ENCODE data around the gene POLR1A. TPM values are rescaled to one million over a fixed set of nuclear protein-coding genes. Genes with fewer than 3 reads are reported as not detected.

The POLR1A gene
- total and polyA plus RNA-seq, 7 donors: 6.1 to 41.6 (median 27.0) TPM

GRCh38 chr2:85984788-85985187 lies 120.9 kb downstream of the POLR1A start:
- intact Hi-C loops (cut with DNase I): no loop called here
- WGBS, 3 donors: 82 to 87% (median 83%) methylated on average over 2 of the region's 2 CpGs
- no peak for ATAC-seq

DNA sequence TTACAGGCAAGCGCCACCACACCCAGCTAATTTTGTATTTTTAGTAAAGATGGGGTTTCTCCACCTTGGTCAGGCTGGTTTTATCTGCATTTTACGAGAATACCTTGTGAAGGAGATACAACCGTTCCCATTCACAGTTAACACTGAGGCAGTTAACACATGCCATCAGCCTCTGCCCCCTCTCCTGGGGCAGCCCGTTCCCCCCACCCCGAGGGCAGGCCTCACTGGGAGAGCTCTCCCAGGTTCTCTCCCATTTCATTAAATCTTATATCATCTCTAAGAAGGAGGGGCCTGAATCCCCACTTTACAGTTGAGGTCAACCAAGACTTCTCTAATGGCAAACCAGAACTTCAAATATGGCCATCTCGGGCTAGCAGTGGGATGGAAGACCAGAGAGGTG lies 121.9 kb downstream of the POLR1A start:
- H3K27me3 ChIP-seq (ENCODE audit: insufficient read depth in 3 of 3, low read length in 2 of 3): no peaks in the 10 kb centered on the region
- H3K36me3 ChIP-seq (ENCODE audit: insufficient read depth in 1 of 2, low read depth in 1 of 2): no peaks in the 10 kb centered on the region
- no peak overlapping the region for H3K27ac ChIP-seq
- peaks cover 21% of the 10 kb centered on the region for H3K4me1 ChIP-seq
- no peak for DNase-seq
- TF ChIP-seq, protein P1, sequence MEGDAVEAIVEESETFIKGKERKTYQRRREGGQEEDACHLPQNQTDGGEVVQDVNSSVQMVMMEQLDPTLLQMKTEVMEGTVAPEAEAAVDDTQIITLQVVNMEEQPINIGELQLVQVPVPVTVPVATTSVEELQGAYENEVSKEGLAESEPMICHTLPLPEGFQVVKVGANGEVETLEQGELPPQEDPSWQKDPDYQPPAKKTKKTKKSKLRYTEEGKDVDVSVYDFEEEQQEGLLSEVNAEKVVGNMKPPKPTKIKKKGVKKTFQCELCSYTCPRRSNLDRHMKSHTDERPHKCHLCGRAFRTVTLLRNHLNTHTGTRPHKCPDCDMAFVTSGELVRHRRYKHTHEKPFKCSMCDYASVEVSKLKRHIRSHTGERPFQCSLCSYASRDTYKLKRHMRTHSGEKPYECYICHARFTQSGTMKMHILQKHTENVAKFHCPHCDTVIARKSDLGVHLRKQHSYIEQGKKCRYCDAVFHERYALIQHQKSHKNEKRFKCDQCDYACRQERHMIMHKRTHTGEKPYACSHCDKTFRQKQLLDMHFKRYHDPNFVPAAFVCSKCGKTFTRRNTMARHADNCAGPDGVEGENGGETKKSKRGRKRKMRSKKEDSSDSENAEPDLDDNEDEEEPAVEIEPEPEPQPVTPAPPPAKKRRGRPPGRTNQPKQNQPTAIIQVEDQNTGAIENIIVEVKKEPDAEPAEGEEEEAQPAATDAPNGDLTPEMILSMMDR (IDR thresholded peaks at IDR 0.05): no peak
- ATAC-seq: no peak
- H3K4me3 ChIP-seq: no peak overlapping the region
- WGBS, 3 donors: 90 to 95% (median 91%) methylated on average over 6 of the region's 6 CpGs
- intact Hi-C loops (cut with DNase I): no loop called here
- H3K9me3 ChIP-seq: no peaks in the 10 kb centered on the region

More at GRCh38 chr2:85984788-85985187, 120.9 kb downstream of the POLR1A start:
- no peak overlapping the region for H3K27ac ChIP-seq
- H3K4me3 ChIP-seq: no peak overlapping the region
- no peaks in the 10 kb centered on the region for H3K9me3 ChIP-seq
- no peaks in the 10 kb centered on the region for H3K27me3 ChIP-seq (ENCODE audit: insufficient read depth in 3 of 3, low read length in 2 of 3)
- H3K36me3 ChIP-seq (ENCODE audit: insufficient read depth in 1 of 2, low read depth in 1 of 2): no peaks in the 10 kb centered on the region
- no peak for DNase-seq
- H3K4me1 ChIP-seq: peaks cover 17% of the 10 kb centered on the region
- TF ChIP-seq, protein P1 (IDR thresholded peaks at IDR 0.05): no peak

- no peak for DNase-seq
- Histone ChIP-seq H3K27ac (no peak overlapping the region), H3K9me3 (no peaks in the 10 kb centered on the region), H3K27me3 (ENCODE audit: insufficient read depth in 3 of 3, low read length in 2 of 3) (no peaks in the 10 kb centered on the region), H3K4me1 (peaks cover 11% of the 10 kb centered on the region), H3K36me3 (ENCODE audit: insufficient read depth in 1 of 2, low read depth in 1 of 2) (no peaks in the 10 kb centered on the region), H3K4me3 (no peak overlapping the region)
- TF ChIP-seq, protein P1 (IDR thresholded peaks at IDR 0.05): no peak
- intact Hi-C loops (cut with DNase I): no loop called here
- 86 to 94% (median 92%) methylated on average over 12 of the region's 12 CpGs for WGBS, 3 donors
- ATAC-seq: no peak
Observed at GRCh38 chr2:85981579-85982247, 124.0 kb downstream of the POLR1A start.

GRCh38 chr2:85978883-85979780 lies 126.6 kb downstream of the POLR1A start:
- intact Hi-C loops (cut with DNase I): no loop called here
- Histone ChIP-seq H3K4me1 (peaks cover 11% of the 10 kb centered on the region), H3K36me3 (ENCODE audit: insufficient read depth in 1 of 2, low read depth in 1 of 2) (no peaks in the 10 kb centered on the region), H3K9me3 (no peaks in the 10 kb centered on the region), H3K27me3 (ENCODE audit: insufficient read depth in 3 of 3, low read length in 2 of 3) (no peaks in the 10 kb centered on the region), H3K27ac (no peak overlapping the region), H3K4me3 (no peak overlapping the region)
- TF ChIP-seq, protein P1 (IDR thresholded peaks at IDR 0.05): no peak
- DNase-seq: no peak
- WGBS, 3 donors: 47 to 57% (median 47%) methylated on average over 3 of the region's 3 CpGs
- no peak for ATAC-seq

Data from psoas muscle (tissue), 8 donors.